Endothelial cell (in vitro differentiated cells): ENCODE results near the gene RPL12. TPM values are rescaled to one million over a fixed set of nuclear protein-coding genes. Genes with fewer than 3 reads are reported as not detected.

ENCODE experiments used
- DNase-seq: peaks from one replicate; pipeline ENCODE4 v3.0.0; 2021; ENCODE audit warnings: low spot score
- H3K27ac Mint-ChIP-seq: one replicate; pipeline ENCODE4 v1.8.0; 2021; ENCODE audit warnings: mixed read lengths, inconsistent platforms; ENCODE audit not compliant: unreplicated experiment
- H3K27me3 Mint-ChIP-seq: one replicate; pipeline ENCODE4 v1.8.0; 2021; ENCODE audit warnings: mild to moderate bottlenecking, moderate library complexity, mixed read lengths, inconsistent platforms; ENCODE audit not compliant: unreplicated experiment
- H3K36me3 Mint-ChIP-seq: one replicate; pipeline ENCODE4 v1.8.0; 2021; ENCODE audit warnings: mild to moderate bottlenecking, low read depth, mixed read lengths, inconsistent platforms; ENCODE audit not compliant: unreplicated experiment
- H3K4me1 Mint-ChIP-seq: one replicate; pipeline ENCODE4 v1.8.0; 2021; ENCODE audit warnings: mild to moderate bottlenecking, mixed read lengths, inconsistent platforms; ENCODE audit not compliant: unreplicated experiment
- H3K4me3 Mint-ChIP-seq: one replicate; pipeline ENCODE4 v1.8.0; 2021; ENCODE audit warnings: mild to moderate bottlenecking, mixed read lengths, inconsistent platforms; ENCODE audit not compliant: unreplicated experiment
- H3K9me3 Mint-ChIP-seq: one replicate; pipeline ENCODE4 v1.8.0; 2021; ENCODE audit warnings: mixed read lengths, inconsistent platforms; ENCODE audit not compliant: unreplicated experiment
- total RNA-seq: library from RNA; stranded (reverse); fragmentation: NEBNext Ultra II Directional; extraction: Animal tissue kit (Norgen Biotek cat#: 25700); gene quantifications from one replicate; pipeline ENCODE4 v1.2.1, GENCODE V29; 2021; ENCODE audit not compliant: unreplicated experiment
- TF ChIP-seq, protein P1 (sequence below): fragments of 200-600 bp; sonication (generic); IDR thresholded peaks from one replicate; pipeline ENCODE4 v1.5.0; 2021; ENCODE audit warnings: antibody characterized with exemption; ENCODE audit not compliant: unreplicated experiment

RPL12 gene
- total RNA-seq, 1 donor from 2014 or later = 1,208 TPM

DNA sequence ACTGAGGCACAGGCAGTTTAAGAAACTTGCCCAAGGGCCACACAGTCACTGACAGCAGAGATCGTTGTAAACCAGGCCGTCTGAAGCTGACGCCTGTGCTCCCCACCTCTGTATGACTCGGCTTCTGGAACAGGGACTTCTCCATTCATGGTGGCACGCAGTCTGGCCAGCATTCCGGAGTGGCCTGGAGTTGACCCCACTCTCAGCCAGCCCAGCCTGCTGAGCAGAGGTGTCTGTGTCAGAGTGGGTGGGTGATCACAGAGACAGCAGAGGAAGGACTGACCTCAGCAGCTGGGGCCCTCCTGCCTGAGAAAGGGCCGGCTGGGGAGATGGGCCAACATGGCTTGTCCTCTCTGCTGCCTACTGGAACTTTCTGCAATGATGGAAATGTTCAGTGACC lies 12.7 kb upstream of the RPL12 start:
- Mint-ChIP-seq H3K27ac (no peak overlapping the region), H3K4me3 (peak overlapping the region; percentile 16), H3K4me1 (no peaks in the 10 kb centered on the region), H3K36me3 (peaks cover 27% of the 10 kb centered on the region), H3K27me3 (no peaks in the 10 kb centered on the region), H3K9me3 (no peaks in the 10 kb centered on the region)
- DNase-seq = no peak
- TF ChIP-seq, protein P1, sequence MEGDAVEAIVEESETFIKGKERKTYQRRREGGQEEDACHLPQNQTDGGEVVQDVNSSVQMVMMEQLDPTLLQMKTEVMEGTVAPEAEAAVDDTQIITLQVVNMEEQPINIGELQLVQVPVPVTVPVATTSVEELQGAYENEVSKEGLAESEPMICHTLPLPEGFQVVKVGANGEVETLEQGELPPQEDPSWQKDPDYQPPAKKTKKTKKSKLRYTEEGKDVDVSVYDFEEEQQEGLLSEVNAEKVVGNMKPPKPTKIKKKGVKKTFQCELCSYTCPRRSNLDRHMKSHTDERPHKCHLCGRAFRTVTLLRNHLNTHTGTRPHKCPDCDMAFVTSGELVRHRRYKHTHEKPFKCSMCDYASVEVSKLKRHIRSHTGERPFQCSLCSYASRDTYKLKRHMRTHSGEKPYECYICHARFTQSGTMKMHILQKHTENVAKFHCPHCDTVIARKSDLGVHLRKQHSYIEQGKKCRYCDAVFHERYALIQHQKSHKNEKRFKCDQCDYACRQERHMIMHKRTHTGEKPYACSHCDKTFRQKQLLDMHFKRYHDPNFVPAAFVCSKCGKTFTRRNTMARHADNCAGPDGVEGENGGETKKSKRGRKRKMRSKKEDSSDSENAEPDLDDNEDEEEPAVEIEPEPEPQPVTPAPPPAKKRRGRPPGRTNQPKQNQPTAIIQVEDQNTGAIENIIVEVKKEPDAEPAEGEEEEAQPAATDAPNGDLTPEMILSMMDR = no peak

DNA sequence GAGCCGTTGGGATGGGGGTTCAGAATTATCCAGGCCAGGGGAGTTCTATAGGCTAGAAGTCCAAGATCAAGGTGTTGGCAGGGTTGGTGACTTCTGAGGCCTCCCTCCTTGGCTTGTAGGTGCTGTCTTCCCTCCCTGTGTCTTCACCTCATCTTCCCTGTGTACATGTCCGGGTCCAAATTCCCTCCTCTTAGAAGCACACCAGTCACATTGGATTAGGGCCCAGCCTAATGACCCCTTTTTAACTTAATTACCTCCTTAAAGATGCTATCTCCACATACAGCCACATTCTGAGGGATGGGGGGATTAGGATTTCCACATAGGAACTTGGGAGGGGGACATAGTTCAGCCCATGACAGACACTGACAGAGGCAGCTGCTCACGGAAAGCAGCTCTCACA lies 12.2 kb upstream of the RPL12 start:
- no peaks in the 10 kb centered on the region for H3K4me1 Mint-ChIP-seq
- DNase-seq = no peak
- no peak overlapping the region for H3K27ac Mint-ChIP-seq

DNA sequence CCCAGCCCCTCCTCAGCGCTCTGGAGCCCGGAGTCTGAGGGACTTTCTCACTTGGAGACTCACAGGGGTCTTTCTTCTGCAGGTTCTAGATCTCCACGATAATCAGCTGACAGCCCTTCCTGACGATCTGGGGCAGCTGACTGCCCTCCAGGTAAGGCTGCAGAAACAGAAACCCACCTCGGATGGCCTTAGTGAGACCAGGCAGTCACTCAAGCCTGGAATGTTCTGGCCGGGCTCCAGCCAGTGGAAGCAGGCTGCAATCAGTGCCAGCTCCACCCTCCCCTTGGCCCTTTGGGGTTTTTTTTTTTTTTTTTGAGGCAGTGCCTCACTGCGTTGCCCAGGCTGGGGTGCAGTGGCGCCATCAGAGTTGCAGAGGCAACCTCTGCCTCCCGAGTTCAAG lies 7.7 kb upstream of the RPL12 start:
- no peak overlapping the region for H3K27ac Mint-ChIP-seq
- H3K36me3 Mint-ChIP-seq = peaks cover 36% of the 10 kb centered on the region
- peaks cover 6% of the 10 kb centered on the region for H3K27me3 Mint-ChIP-seq
- DNase-seq = no peak
- H3K9me3 Mint-ChIP-seq = no peaks in the 10 kb centered on the region
- no peak overlapping the region for H3K4me3 Mint-ChIP-seq
- TF ChIP-seq, protein P1 = no peak
- peaks cover 6% of the 10 kb centered on the region for H3K4me1 Mint-ChIP-seq

More for the DNA sequence above, 12.2 kb upstream of the RPL12 start:
- Mint-ChIP-seq H3K4me3 (peak overlapping the region; percentile 16), H3K36me3 (peaks cover 27% of the 10 kb centered on the region), H3K9me3 (no peaks in the 10 kb centered on the region), H3K27me3 (no peaks in the 10 kb centered on the region)
- TF ChIP-seq, protein P1 = no peak

DNA sequence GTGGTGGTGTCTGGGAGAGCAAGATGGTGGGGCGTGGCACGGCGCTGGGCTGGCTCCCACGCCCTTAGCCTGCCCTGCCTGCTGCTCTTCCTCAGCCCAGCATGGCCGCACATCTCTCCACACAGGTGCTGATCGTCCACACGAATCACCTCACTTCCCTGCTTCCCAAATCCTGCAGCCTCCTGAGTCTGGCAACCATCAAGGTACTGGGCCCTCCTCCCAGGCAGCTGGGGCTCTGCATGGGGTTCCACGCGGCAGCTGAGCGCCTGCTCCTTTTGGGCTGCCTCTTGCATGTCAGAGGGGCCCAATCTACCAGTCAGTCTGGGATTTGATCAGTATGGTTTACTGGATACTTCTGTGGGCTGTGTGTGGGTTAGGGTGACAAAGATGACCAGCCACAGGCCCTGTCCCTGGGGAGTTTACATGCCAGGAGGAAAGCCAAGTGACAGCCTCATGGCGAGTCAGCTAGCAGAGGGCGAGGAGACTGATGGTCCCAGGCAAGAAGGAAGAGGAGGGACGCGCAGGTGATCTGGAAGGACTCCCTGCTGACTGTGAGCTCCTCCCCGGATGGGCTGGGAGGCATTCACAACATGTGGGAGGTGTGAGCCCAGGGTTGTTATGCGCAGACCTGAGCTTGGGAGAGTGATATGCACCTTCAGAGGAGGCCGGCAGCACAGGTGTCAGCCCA lies 6.1 kb upstream of the RPL12 start:
- DNase-seq = no peak
- H3K9me3 Mint-ChIP-seq = no peaks in the 10 kb centered on the region
- peaks cover 10% of the 10 kb centered on the region for H3K4me1 Mint-ChIP-seq
- peaks cover 6% of the 10 kb centered on the region for H3K27me3 Mint-ChIP-seq
- H3K27ac Mint-ChIP-seq = no peak overlapping the region
- peaks cover 28% of the 10 kb centered on the region for H3K36me3 Mint-ChIP-seq
- H3K4me3 Mint-ChIP-seq = no peak overlapping the region
- TF ChIP-seq, protein P1 = no peak

DNA sequence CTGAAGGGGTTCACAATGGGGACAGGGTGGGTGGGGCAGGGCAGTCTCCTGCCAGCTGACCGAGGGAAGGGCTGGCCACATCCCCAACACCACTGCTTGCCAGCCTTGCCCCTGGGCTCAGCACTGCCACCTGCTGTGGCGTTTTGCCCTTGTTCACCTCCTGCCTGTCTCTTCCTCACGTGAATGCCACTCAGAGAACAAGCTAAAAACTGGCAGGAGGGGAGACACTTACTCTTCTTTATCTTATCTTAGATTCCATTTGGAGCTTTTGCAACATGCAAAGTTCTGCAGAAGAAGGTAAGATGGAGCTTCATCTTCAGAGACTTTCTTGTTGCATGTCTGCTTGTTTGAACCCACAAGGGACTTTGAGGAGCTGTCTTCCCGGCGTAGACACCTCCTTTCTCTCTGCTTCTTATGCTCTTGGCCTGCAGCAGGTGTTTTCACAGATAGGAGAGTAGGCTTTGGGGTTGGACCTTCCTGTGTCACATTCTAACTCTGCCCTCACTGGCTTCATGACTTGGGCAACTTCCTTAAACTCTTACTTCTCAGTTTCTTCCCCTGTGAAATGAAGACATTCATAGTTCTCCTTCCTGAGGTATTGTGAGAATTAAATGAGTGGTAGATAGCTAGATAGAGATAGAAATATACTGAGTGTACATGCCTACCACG lies 4.3 kb upstream of the RPL12 start:
- TF ChIP-seq, protein P1 = no peak
- Mint-ChIP-seq H3K36me3 (peaks cover 21% of the 10 kb centered on the region), H3K27ac (no peak overlapping the region), H3K27me3 (peaks cover 8% of the 10 kb centered on the region), H3K9me3 (no peaks in the 10 kb centered on the region), H3K4me1 (peaks cover 16% of the 10 kb centered on the region), H3K4me3 (peak overlapping the region; percentile 23)
- peak; percentile 22 for DNase-seq
